Esophagus (tissue), 2 donors: Measurements from ENCODE around the gene PHF14. TPM values are rescaled to one million over a fixed set of nuclear protein-coding genes. Genes with fewer than 3 reads are reported as not detected.

Experiments used
- H3K27ac ChIP-seq, 2 donors: one replicate each; pipeline ENCODE4 v1.5.1; 2013; ENCODE audit warnings: low read depth in 2 of 2, mild to moderate bottlenecking in 2 of 2, inconsistent platforms in 1 of 2, low read length in 1 of 2, moderate library complexity in 1 of 2
- H3K27me3 ChIP-seq, 2 donors: one replicate each; pipeline ENCODE4 v1.6.1; 2013; ENCODE audit warnings: low read length in 2 of 2, control low read depth in 1 of 2, mild to moderate bottlenecking in 1 of 2; ENCODE audit not compliant: insufficient read depth in 2 of 2, control insufficient read depth in 1 of 2
- H3K36me3 ChIP-seq, 2 donors: one replicate each; pipeline ENCODE4 v1.6.1; 2013; ENCODE audit warnings: low read length in 1 of 2; ENCODE audit not compliant: control insufficient read depth in 2 of 2, insufficient read depth in 2 of 2
- H3K4me1 ChIP-seq, 2 donors: one replicate each; pipeline ENCODE4 v1.6.1; 2013; ENCODE audit warnings: low read length in 1 of 2; ENCODE audit not compliant: control insufficient read depth in 2 of 2, insufficient read depth in 2 of 2
- H3K4me3 ChIP-seq, 2 donors: one replicate each; pipeline ENCODE4 v1.5.1; 2013; ENCODE audit warnings: low read length in 2 of 2, mild to moderate bottlenecking in 2 of 2, low read depth in 1 of 2, moderate library complexity in 1 of 2
- H3K9me3 ChIP-seq, 2 donors: one replicate each; pipeline ENCODE4 v1.6.1; 2013; ENCODE audit warnings: mild to moderate bottlenecking in 2 of 2, low read depth in 1 of 2, low read length in 1 of 2, moderate library complexity in 1 of 2; ENCODE audit not compliant: control insufficient read depth in 2 of 2, insufficient read depth in 1 of 2
- WGBS, 2 donors: extraction: QIAGEN DNeasy Blood & Tissue Kit; methylation state at CpG; one replicate each; pipeline ENCODE4 v1.1.7; 2013; 5-methylcytosine and 5-hydroxymethylcytosine counted together
- polyA plus RNA-seq, 2 donors: library from polyadenylated mRNA; stranded (reverse); fragments of 200-250 nt; gene quantifications; one replicate each; pipeline ENCODE4 v1.2.3, GENCODE V29; 2013
- donor health status: healthy with polysubstance abuse.
- donor health status: Bipolar disorder and iron deficiency.

The PHF14 gene
- polyA plus RNA-seq, 2 donors, result 10.2 to 18.0 TPM

GRCh38 chr7:11208883-11209465 is 235.3 kb downstream of the PHF14 start:
- Histone ChIP-seq H3K9me3 (no peaks in the 10 kb centered on the region), H3K27me3 (no peaks in the 10 kb centered on the region), H3K4me3 (no peak overlapping the region), H3K27ac (no peak overlapping the region), H3K4me1 (no peaks in the 10 kb centered on the region), H3K36me3 (no peaks in the 10 kb centered on the region)
- 65 to 75% methylated on average over 5 of the region's 5 CpGs for WGBS, 2 donors

GRCh38 chr7:11210374-11210773 is 236.7 kb downstream of the PHF14 start:
- Histone ChIP-seq H3K9me3 (no peaks in the 10 kb centered on the region), H3K27ac (no peak overlapping the region), H3K36me3 (no peaks in the 10 kb centered on the region), H3K4me1 (no peaks in the 10 kb centered on the region), H3K27me3 (no peaks in the 10 kb centered on the region), H3K4me3 (no peak overlapping the region)
- 86 to 91% methylated on average over 2 of the region's 2 CpGs for WGBS, 2 donors

GRCh38 chr7:11212080-11212711 is 238.5 kb downstream of the PHF14 start:
- no peak overlapping the region for H3K4me3 ChIP-seq
- WGBS, 2 donors, result 34 to 39% methylated on average over 4 of the region's 4 CpGs
- H3K36me3 ChIP-seq, result no peaks in the 10 kb centered on the region
- H3K27me3 ChIP-seq, result no peaks in the 10 kb centered on the region
- H3K9me3 ChIP-seq, result no peaks in the 10 kb centered on the region
- H3K4me1 ChIP-seq, result no peaks in the 10 kb centered on the region
- no peak overlapping the region for H3K27ac ChIP-seq

GRCh38 chr7:11212816-11213215 is 239.1 kb downstream of the PHF14 start:
- Histone ChIP-seq H3K27ac (no peak overlapping the region), H3K36me3 (no peaks in the 10 kb centered on the region), H3K9me3 (no peaks in the 10 kb centered on the region), H3K27me3 (no peaks in the 10 kb centered on the region), H3K4me3 (no peak overlapping the region), H3K4me1 (no peaks in the 10 kb centered on the region)
- 20 to 27% methylated on average over 1 of the region's 1 CpG for WGBS, 2 donors

GRCh38 chr7:11213266-11213665 is 239.6 kb downstream of the PHF14 start:
- Histone ChIP-seq H3K27ac (no peak overlapping the region), H3K36me3 (no peaks in the 10 kb centered on the region), H3K9me3 (no peaks in the 10 kb centered on the region), H3K4me3 (no peak overlapping the region), H3K4me1 (no peaks in the 10 kb centered on the region), H3K27me3 (no peaks in the 10 kb centered on the region)
- 15 to 27% methylated on average over 1 of the region's 1 CpG for WGBS, 2 donors

GRCh38 chr7:11216276-11216675 is 242.6 kb downstream of the PHF14 start:
- 92 to 96% methylated on average over 2 of the region's 2 CpGs for WGBS, 2 donors
- H3K27me3 ChIP-seq, result no peaks in the 10 kb centered on the region
- no peaks in the 10 kb centered on the region for H3K9me3 ChIP-seq
- no peak overlapping the region for H3K4me3 ChIP-seq
- H3K36me3 ChIP-seq, result no peaks in the 10 kb centered on the region
- H3K27ac ChIP-seq, result no peak overlapping the region
- no peaks in the 10 kb centered on the region for H3K4me1 ChIP-seq

- 75 to 82% methylated on average over 6 of the region's 6 CpGs for WGBS, 2 donors
- Histone ChIP-seq H3K27ac (no peak overlapping the region), H3K4me1 (no peaks in the 10 kb centered on the region), H3K9me3 (no peaks in the 10 kb centered on the region), H3K4me3 (no peak overlapping the region), H3K36me3 (no peaks in the 10 kb centered on the region), H3K27me3 (no peaks in the 10 kb centered on the region)
Observed at GRCh38 chr7:11217848-11218565, 244.3 kb downstream of the PHF14 start.
